GM18505 (cell line): ENCODE results near the gene CABP2.

Experiments used
- ATAC-seq: cut with Tn5 transposase; IDR thresholded peaks from one replicate; pipeline ENCODE4 v1.9.1; 2021; ENCODE audit not compliant: unreplicated experiment
- POLR2A ChIP-seq: IDR thresholded peaks from 4 replicates; pipeline ENCODE4 v1.6.1; 2011; ENCODE audit warnings: borderline replicate concordance; ENCODE audit not compliant: insufficient read depth, insufficient read length; ENCODE audit errors: extremely low read depth

CABP2 gene

DNA sequence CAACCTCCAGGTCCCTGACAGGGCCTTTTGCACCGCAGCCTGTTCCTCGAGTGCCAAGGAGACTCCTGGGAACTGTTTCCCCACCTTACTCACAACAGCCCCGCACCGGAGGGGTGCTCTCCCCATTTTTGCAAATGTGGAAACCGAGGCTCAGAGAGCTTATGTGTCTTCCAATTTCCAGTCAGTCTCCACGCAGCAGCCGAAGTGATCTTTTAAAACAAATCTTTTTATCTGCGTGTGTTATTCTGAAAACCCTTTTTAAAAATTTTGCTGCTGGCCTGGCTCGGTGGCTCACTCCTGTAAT is 53.8 kb downstream of the CABP2 start:
- TF ChIP-seq POLR2A, result no peak
- no peak for ATAC-seq
